HepG2 (cell line): ENCODE data around the gene WBP1. TPM values are rescaled to one million over a fixed set of nuclear protein-coding genes. Genes with fewer than 3 reads are reported as not detected.

Experiments
- CENPX ChIP-seq: sonication (generic); formaldehyde crosslinking; IDR thresholded peaks from 2 replicates; pipeline ENCODE4 v1.9.0; 2021; ENCODE audit warnings: mild to moderate bottlenecking, missing genetic modification reagents, moderate library complexity
- HNRNPL ChIP-seq: fragments of 200-400 bp; formaldehyde crosslinking; IDR thresholded peaks from 2 replicates; pipeline ENCODE4 v1.6.1; 2017; ENCODE audit warnings: mild to moderate bottlenecking, low read depth, low read length
- PAF1 ChIP-seq: IDR thresholded peaks from 2 replicates; pipeline ENCODE4 v1.6.1; 2016; ENCODE audit warnings: missing genetic modification reagents, missing compliant biosample characterization
- POLR2A ChIP-seq, 2 experiments: IDR thresholded peaks; 2 replicates each; pipeline ENCODE4 v1.6.1; 2011; ENCODE audit warnings: low read depth in 2 of 2, low read length in 2 of 2, mild to moderate bottlenecking in 1 of 2, moderate library complexity in 1 of 2; ENCODE audit not compliant: insufficient read depth in 1 of 2
- POLR2G ChIP-seq: fragments of 200-400 bp; formaldehyde crosslinking; IDR thresholded peaks from 2 replicates; pipeline ENCODE4 v1.6.1; 2018; ENCODE audit warnings: mild to moderate bottlenecking, low read depth, low read length, moderate library complexity
- SALL1 ChIP-seq: sonication (generic); formaldehyde crosslinking; IDR thresholded peaks from 2 replicates; pipeline ENCODE4 v1.8.0; 2022; ENCODE audit warnings: mild to moderate bottlenecking, missing genetic modification reagents
- SAP130 ChIP-seq: IDR thresholded peaks from 2 replicates; pipeline ENCODE4 v1.6.1; 2016; ENCODE audit warnings: low read depth
- TBP ChIP-seq: sonication (generic); formaldehyde crosslinking; IDR thresholded peaks from 2 replicates; pipeline ENCODE4 v1.5.0; 2020; ENCODE audit warnings: missing genetic modification reagents
- ZBTB33 ChIP-seq: sonication (generic); formaldehyde crosslinking; IDR thresholded peaks from 2 replicates; pipeline ENCODE4 v1.4.0; 2020; ENCODE audit warnings: missing genetic modification reagents
- ZNF263 ChIP-seq: sonication (generic); formaldehyde crosslinking; IDR thresholded peaks from 2 replicates; pipeline ENCODE4 v1.4.0; 2020; ENCODE audit warnings: missing genetic modification reagents
- ZNF30 ChIP-seq: sonication (generic); formaldehyde crosslinking; IDR thresholded peaks from 2 replicates; pipeline ENCODE4 v1.5.0; 2020; ENCODE audit warnings: mild to moderate bottlenecking, missing genetic modification reagents
- ZNF430 ChIP-seq: sonication (generic); formaldehyde crosslinking; IDR thresholded peaks from 2 replicates; pipeline ENCODE4 v1.9.0; 2021; ENCODE audit warnings: mild to moderate bottlenecking, missing genetic modification reagents
- ZNF552 ChIP-seq: sonication (generic); formaldehyde crosslinking; IDR thresholded peaks from 2 replicates; pipeline ENCODE4 v1.9.0; 2022; ENCODE audit warnings: missing genetic modification reagents, mild to moderate bottlenecking, borderline replicate concordance
- ZNF75D ChIP-seq: sonication (generic); formaldehyde crosslinking; IDR thresholded peaks from 2 replicates; pipeline ENCODE4 v1.8.1; 2023; ENCODE audit warnings: missing genetic modification reagents, mild to moderate bottlenecking, borderline replicate concordance
- ZNF776 ChIP-seq: sonication (generic); formaldehyde crosslinking; IDR thresholded peaks from 2 replicates; pipeline ENCODE4 v1.4.0; 2020; ENCODE audit warnings: mild to moderate bottlenecking, missing genetic modification reagents
- polyA plus RNA-seq, 8 experiments: library from polyadenylated mRNA; depleted of rRNA in 3 of 8; stranded (reverse) in 7 of 8; unstranded in 1 of 8; fragments of >200 nt; fragmentation: Illumina TruSeq in 4 of 8; extraction: Trizol in 4 of 8; gene quantifications; 2 replicates each; pipeline versions ENCODE4 v1.2.1 to v1.2.3, GENCODE V29; 2011 to 2016; ENCODE audit warnings: low read depth in 4 of 8, missing spikeins in 1 of 8, mixed read lengths in 1 of 8; ENCODE audit not compliant: insufficient read depth in 1 of 8
- total RNA-seq, 5 experiments: library from RNA; depleted of rRNA; stranded (reverse); fragments of >200 nt; fragmentation: Illumina TruSeq; extraction: Trizol; gene quantifications; 2 replicates each; pipeline ENCODE4 v1.2.3, GENCODE V29; 2016; ENCODE audit warnings: low read depth in 1 of 5
- TF ChIP-seq, protein P1 (sequence below): sonication (generic); formaldehyde crosslinking; IDR thresholded peaks from 2 replicates; pipeline ENCODE4 v1.4.0; 2020; ENCODE audit warnings: missing genetic modification reagents
- TF ChIP-seq, protein P2 (sequence below): sonication (generic); formaldehyde crosslinking; IDR thresholded peaks from 2 replicates; pipeline ENCODE4 v1.8.1; 2023; ENCODE audit warnings: mild to moderate bottlenecking, inconsistent platforms, moderate library complexity, missing genetic modification reagents, borderline replicate concordance
- TF ChIP-seq, protein P3 (sequence below): sonication (generic); formaldehyde crosslinking; IDR thresholded peaks from 2 replicates; pipeline ENCODE4 v1.5.1; 2020; ENCODE audit warnings: mild to moderate bottlenecking, missing genetic modification reagents, borderline replicate concordance

Gene WBP1
- total and polyA plus RNA-seq, 2 of the 13 experiments (the other 11 are each of a cell fraction or from before 2014, with no cell fraction given): 38.8 to 85.7 TPM

DNA sequence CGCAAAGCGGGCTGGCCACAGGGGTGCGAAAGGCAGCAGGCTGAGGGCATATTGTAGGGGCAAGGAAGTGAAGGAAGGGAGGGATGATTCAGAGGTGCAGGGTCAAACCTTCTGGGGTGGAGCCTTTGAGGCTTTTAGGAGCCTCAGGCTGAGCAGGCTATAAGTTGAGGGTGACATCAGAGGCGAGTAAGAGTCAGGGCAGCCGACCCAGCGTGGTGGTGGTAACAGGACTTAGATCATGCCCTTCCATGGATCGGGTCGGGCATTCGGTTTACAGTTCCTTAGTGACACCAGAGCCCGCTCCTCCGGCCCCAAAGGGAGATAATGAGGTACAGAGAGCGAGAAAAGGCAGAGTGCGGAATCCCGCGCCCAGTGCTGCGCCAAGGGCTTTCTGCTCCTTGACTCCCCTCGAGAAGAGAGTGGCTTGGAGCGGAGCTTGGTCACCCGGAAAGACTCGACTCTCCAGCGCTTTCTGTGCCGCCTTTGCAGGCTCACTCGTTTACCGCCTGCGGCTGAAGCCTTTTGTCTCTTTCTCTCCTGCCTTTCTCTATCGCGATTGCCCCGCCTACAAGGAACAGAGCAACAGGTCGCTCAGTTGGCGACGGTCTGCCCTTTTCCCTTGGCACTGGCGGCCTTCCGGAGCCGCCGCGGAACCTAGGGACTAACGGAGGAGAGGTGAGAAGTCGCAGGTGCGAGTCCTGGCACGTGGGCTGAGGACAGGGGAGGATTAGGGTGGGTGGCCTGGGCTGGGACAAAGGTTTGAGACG is 40.4 kb downstream of the WBP1 start (continued):
- TF ChIP-seq, protein P1, sequence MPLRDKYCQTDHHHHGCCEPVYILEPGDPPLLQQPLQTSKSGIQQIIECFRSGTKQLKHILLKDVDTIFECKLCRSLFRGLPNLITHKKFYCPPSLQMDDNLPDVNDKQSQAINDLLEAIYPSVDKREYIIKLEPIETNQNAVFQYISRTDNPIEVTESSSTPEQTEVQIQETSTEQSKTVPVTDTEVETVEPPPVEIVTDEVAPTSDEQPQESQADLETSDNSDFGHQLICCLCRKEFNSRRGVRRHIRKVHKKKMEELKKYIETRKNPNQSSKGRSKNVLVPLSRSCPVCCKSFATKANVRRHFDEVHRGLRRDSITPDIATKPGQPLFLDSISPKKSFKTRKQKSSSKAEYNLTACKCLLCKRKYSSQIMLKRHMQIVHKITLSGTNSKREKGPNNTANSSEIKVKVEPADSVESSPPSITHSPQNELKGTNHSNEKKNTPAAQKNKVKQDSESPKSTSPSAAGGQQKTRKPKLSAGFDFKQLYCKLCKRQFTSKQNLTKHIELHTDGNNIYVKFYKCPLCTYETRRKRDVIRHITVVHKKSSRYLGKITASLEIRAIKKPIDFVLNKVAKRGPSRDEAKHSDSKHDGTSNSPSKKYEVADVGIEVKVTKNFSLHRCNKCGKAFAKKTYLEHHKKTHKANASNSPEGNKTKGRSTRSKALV (CRISPR knock-in tag): peak; percentile 29; the same call in 1 of the 2 replicates
- TF ChIP-seq HNRNPL (0 out of 2 replicates have a peak, but pooled peaks have one; percentile 22), TBP (no peak), SALL1 (CRISPR knock-in tag) (0 out of 2 replicates have a peak, but pooled peaks have one; percentile 9), ZBTB33 (peak; percentile 60; the same call in 1 of the 2 replicates), ZNF30 (0 out of 2 replicates have a peak, but pooled peaks have one; percentile 71), ZNF75D (CRISPR knock-in tag) (0 out of 2 replicates have a peak, but pooled peaks have one; percentile 45), POLR2A (IDR thresholded peaks at IDR 0.05; ENCODE audit: insufficient read depth in 1 of 2, low read depth in 2 of 2, low read length in 2 of 2) (peak in 1 of 2 experiments; percentile 66; a peak in 2 of 4 replicates), PAF1 (CRISPR knock-in tag) (peak; percentile 64; the same call in 1 of the 2 replicates), POLR2G (0 out of 2 replicates have a peak, but pooled peaks have one; percentile 24), ZNF776 (CRISPR knock-in tag) (0 out of 2 replicates have a peak, but pooled peaks have one; percentile 9), CENPX (no peak), ZNF552 (CRISPR knock-in tag) (no peak), ZNF430 (CRISPR knock-in tag) (0 out of 2 replicates have a peak, but pooled peaks have one; percentile 36), ZNF263 (no peak), SAP130 (CRISPR knock-in tag) (0 out of 2 replicates have a peak, but pooled peaks have one; percentile 9)
- TF ChIP-seq, protein P2, sequence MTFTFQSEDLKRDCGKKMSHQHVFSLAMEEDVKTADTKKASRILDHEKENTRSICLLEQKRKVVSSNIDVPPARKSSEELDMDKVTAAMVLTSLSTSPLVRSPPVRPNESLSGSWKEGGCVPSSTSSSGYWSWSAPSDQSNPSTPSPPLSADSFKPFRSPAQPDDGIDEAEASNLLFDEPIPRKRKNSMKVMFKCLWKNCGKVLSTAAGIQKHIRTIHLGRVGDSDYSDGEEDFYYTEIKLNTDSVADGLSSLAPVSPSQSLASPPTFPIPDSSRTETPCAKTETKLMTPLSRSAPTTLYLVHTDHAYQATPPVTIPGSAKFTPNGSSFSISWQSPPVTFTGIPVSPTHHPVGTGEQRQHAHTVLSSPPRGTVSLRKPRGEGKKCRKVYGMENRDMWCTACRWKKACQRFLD: no peak
- TF ChIP-seq, protein P3, sequence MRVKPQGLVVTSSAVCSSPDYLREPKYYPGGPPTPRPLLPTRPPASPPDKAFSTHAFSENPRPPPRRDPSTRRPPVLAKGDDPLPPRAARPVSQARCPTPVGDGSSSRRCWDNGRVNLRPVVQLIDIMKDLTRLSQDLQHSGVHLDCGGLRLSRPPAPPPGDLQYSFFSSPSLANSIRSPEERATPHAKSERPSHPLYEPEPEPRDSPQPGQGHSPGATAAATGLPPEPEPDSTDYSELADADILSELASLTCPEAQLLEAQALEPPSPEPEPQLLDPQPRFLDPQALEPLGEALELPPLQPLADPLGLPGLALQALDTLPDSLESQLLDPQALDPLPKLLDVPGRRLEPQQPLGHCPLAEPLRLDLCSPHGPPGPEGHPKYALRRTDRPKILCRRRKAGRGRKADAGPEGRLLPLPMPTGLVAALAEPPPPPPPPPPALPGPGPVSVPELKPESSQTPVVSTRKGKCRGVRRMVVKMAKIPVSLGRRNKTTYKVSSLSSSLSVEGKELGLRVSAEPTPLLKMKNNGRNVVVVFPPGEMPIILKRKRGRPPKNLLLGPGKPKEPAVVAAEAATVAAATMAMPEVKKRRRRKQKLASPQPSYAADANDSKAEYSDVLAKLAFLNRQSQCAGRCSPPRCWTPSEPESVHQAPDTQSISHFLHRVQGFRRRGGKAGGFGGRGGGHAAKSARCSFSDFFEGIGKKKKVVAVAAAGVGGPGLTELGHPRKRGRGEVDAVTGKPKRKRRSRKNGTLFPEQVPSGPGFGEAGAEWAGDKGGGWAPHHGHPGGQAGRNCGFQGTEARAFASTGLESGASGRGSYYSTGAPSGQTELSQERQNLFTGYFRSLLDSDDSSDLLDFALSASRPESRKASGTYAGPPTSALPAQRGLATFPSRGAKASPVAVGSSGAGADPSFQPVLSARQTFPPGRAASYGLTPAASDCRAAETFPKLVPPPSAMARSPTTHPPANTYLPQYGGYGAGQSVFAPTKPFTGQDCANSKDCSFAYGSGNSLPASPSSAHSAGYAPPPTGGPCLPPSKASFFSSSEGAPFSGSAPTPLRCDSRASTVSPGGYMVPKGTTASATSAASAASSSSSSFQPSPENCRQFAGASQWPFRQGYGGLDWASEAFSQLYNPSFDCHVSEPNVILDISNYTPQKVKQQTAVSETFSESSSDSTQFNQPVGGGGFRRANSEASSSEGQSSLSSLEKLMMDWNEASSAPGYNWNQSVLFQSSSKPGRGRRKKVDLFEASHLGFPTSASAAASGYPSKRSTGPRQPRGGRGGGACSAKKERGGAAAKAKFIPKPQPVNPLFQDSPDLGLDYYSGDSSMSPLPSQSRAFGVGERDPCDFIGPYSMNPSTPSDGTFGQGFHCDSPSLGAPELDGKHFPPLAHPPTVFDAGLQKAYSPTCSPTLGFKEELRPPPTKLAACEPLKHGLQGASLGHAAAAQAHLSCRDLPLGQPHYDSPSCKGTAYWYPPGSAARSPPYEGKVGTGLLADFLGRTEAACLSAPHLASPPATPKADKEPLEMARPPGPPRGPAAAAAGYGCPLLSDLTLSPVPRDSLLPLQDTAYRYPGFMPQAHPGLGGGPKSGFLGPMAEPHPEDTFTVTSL (CRISPR knock-in tag): 0 out of 2 replicates have a peak, but pooled peaks have one; percentile 36
